GM18858 (cell line): ENCODE results near the gene SMYD3.
"Not testable (repeated sequence)": the region's sequence is repeated elsewhere in the genome, so short reads cannot be mapped to it uniquely, and the experiment has no call there.

Experiments used
- ATAC-seq: cut with Tn5 transposase; IDR thresholded peaks from one replicate; pipeline ENCODE4 v1.9.1; 2021; ENCODE audit not compliant: unreplicated experiment

SMYD3 gene

DNA sequence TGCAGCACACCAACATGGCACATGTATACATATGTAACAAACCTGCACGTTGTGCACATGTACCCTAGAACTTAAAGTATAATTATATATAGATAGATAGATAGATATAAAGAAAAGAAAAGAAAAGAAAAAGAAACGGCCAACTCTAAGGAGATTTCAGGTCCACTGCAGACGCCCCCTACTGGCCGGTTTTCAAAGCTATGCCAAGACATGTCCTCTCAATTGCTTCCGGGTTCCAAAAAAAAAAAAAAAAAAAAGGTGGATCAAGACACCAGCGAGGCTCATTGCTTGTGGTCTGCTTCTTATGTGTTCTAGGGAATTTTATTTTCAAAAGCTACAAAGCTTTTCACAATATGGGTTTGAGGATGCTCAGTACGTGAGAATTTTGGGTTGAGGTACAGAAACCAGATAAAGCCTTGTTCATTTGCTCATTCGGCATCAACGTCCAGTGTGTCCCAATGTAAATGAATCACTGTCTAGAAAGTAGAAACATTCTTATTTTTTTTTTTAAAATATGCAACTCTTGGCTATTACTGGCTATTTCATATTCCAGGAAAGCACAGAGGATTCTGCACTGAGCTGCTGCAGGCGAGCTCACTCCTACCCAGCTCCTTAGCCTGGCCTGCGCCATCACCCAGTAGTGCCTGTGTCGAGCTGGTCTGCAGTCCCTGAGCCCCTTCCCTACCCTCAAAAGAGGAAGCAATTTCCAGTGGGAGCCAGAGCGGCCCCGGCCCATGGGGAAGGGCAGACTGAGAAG lies 709.3 kb downstream of the SMYD3 start:
- ATAC-seq = no peak

DNA sequence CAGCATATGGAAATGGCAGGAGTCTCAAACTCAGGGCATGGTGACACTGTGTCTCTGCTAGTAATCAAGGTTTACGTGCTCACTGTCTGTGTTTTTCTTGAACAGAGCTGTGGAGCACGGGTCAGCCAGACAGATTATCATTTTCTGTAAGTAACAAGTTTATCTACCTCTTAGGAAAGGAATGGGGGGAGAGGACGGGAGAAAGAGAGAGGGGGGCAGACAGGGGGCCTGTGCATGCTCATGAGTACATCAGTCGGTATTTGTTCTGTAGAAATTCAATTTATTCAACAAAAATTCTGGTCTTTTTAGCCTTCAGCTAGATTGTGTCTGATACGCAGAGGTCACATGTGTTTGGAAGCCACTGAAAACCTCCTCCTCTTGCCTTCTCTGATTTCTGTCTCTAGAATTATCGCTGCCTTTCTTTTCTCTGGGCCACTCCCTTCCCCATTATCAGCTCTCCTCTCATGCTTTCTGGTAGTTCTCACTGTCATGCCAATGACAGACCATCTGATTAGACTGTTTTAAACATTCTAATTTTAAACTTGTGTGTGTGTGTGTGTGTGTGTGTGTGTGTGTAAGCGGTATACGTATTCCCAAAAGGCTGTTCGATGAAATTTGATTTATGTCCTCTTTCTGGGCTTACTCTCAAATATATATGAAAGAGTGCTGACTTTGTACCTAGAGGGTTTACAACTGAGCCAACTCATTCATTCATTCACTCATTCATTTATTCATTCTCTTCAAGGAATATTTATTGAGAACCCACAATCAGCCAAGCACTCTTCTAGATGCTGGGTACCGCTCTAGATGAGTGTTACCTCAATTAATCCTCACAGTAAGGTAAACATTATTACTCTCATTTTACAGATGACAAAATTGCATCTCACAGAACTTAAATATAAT lies 715.4 kb downstream of the SMYD3 start:
- ATAC-seq = no peak

DNA sequence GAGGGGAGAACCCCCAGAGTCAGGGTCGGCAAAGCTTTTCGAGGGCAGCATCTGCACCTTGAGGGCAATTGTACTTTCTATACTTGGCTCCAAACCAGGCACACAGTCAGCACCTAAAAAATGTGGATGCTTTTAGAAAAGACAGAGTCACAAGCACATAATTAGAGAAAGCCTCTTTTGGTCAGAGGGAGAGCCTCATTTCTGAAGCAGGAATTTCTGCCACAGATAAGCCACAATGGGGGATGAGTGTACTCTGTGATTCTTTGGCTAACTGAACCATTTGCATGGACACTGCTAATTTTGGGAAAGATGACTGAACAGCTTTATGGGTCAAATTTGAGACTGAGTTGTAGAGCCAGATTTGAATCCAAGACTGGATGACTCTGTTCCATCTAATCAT lies 716.6 kb downstream of the SMYD3 start:
- no peak for ATAC-seq

DNA sequence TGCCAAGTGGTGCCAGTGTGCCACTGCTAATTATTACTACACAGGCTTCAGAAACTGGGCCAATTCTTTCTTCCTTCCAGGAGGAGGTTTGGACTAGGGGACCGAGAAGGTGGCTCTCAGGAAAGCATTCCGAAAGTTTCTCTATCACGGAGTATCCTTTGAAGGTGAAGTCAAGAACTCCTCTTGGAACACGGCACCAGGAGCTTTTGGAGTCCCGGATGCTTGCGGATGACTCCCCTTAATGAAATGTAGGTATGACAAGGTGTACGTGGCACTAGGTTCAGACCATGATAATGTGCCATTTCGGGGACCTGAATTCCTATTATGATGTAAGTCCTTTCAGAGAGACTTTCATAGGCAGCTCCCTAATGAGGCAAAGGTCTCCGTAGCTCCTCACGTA lies 718.2 kb downstream of the SMYD3 start:
- no peak for ATAC-seq

DNA sequence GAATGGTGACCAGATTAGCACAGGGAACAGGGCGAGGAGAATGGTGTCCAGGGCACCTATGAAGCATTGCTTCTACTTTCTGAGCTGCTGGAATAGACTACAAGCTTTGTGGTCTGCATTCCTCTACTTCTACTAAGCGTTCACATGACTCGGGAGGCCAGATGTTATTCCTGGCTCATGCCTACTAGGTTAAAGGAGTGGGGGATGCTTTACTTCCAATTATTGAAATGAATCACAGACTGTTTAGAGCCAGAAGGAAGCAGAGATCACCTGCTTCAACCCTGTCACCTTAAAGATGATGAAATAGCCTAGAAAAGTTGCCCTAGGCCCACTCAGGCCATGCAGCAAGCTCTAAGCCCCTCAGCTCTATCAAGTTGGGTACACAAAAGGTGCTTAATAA lies 718.8 kb downstream of the SMYD3 start:
- no peak for ATAC-seq

DNA sequence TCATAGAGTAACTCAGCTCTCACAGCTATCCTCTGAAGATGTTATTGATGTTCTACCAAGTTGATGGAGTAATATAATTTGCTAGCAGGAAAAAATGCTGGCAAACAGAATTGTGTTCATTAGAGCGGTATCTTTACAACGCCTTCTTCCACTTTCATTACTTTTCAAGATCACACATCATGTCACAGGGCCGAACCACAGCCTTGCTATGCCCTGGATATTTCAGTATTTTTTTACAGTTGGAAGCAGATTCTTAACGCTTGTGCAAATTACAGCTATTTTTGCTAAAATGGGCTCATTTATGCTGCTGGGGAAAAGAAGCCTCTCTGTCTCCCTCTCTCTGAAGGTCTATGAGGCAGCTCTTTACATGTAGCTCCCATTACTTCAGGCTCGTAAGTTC lies 720.1 kb downstream of the SMYD3 start:
- ATAC-seq = no peak

DNA sequence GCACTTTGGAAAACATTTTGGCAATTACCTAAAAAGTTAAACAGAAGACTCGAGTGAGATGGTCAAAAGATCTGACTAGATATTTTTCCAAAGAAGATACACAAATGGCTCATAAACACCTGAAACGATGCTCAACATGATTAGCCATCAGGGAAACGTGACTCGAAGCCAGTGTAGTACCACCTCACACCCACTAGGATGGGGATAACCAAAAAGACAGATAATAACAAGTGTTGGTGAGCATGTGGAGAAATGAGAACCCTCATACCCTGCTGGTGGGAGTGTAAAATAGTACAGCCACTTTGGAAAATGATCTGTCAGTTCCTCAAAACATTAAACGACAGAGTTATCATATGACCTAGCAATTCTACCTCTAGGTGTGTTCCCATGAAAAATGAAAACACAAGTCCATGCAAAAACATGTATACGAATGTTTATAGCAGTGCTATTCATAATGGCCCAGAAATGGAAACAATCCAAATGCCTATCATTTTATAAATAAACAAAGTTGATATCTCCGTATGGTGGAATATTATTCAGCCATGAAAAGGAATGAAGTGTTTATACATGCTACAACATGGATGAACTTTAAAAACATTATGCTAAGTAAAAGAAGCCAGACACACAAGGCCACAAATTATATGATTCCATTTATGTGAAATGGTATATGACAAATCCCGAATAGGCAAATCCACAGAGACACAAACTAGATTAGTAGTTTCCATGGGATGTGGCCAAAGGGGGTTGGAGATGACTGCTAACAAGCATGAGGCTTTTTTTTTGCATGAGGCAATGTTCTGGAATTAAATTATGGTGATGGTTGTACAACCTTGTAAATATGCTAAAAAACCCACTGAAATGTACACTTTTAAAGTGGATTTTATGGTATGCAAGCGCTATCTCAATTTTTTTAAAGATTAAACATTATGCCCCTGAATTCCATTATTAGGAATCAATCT lies 727.0 kb downstream of the SMYD3 start:
- ATAC-seq = no peak

DNA sequence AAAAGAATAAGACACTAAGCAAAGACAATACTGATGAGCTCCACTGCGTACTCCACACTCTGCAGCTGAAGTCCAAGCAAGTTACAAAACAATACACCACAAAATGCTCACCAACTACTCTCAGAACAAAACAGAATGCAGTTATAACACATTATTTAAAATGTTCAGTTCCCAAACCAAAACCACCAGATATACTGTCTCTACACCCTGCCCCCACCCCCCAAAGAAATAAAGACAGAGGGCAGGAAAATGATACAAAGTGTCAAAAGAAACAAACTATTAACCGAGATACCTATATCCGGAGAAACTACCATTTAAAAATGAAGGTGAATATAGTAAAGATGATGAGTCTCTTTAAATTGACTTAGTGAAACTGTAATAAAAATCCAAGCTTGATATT lies 729.3 kb downstream of the SMYD3 start:
- ATAC-seq = no peak

DNA sequence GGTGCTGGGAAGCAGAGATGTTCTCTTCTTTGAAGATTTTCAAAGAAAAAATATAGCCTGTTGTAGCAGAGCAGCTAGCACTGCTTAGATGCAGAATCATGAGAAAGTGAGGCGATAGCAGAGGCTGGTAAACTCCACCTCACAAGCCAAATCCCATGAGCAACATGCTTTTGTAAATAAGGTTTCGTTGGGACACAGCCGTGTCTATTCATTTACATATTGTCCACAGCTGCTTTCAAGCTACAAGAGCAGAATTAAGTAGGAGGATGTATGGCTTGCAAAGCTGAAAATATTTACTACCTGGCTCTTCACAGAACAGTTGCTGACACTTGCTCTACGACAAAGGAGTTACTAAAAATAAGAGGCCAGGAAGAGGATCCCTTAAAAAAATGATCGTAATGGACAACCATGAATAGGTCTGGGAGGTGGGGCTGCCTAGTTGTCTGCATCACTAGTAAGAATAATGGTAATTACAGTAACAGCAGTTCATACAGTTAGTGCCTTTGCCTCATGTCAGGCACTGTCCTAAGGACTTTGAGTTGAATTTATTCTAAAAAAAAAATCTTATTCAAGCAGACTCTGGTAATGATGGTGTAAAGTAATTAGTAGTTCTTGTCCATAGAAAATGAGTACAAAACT lies 730.3 kb downstream of the SMYD3 start:
- ATAC-seq = no peak

DNA sequence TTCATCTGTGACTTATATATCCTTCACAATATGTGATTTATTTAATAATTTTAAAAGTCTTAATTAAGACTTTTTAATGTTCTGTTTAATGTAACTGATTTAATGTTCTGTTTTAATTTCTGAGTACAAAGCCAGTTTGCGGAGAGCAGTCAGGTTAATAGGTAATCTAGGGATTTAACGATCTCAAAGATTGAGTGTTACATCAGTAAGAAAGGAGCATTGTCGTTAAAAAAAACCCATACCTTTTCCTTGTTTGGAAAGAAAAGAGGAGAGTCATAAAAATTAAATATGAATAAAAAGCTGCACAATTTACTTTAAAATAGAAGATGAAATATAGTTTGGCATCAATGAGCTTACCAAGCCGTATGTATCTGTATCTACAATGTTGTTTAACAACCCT lies 730.9 kb downstream of the SMYD3 start:
- ATAC-seq = no peak

DNA sequence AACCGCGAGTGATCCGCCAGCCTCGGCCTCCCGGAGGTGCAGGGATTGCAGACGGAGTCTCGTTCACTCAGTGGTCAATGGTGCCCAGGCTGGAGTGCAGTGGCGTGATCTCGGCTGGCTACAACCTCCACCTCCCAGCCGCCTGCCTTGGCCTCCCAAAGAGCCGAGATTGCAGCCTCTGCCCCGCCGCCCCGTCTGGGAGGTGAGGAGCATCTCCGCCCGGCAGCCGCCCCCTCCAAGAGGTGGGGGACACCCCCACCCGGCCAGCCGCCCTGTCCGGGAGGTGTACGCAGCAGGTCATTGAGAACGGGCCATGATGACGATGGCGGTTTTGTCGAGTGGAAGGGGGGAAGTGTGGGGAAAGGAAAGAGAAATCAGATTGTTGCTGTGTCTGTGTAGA lies 732.1 kb downstream of the SMYD3 start:
- ATAC-seq = not testable (repeated sequence)

DNA sequence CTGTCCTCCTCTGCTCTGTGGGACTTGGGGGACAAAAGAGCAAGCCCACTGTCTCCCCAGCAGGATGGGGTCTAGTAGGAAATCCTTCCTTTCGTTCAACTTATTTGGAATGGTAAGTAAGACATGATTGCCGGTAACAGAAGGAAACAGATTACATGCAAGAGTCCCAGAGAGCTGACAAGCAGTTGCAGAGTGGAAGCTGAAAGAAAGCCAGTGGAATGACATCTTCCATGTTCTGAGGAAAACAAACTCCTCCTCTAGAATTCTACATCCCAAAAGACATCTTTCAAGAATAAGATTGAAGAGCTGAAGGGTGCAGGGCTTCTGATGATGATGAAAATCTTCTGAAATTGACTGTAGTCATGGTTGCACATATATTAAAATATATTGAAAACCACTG lies 732.9 kb downstream of the SMYD3 start:
- no peak for ATAC-seq

DNA sequence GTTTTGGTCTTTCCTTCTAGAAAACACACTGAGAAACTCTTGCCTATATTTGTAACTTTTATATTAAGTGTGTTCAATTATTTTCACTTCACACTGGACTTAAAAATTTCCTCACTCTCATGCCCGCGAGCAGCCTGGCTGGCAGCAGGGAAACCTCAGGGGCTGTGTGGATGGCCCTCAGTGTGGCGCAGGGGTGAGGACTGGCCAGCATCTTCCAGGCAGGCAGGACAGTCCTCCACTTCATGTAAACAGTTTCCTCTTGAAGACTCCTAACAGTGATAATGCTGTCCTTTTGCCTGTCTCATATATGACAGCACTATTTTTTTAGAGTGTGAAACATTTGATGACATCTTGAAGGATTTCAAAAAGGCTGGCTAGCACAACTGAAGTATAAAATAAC lies 733.7 kb downstream of the SMYD3 start:
- ATAC-seq = no peak

DNA sequence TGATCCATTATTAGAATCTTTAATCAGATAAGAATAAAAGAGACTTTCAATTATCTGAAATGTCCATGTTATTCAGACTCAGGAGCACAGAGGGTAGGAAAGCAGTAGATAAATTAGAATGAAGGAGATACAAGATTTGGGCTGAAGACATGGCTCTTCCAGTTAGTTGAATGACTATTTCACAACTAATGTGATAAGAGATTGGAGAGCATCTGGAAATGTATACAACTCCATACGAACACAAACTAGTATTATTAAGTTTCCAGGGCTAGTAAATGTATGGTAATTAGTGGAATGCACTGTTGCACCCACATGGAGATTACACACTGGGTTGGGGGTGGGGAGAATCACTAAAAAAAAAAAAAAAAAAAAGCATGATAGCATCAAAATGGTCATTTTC lies 734.3 kb downstream of the SMYD3 start:
- no peak for ATAC-seq

DNA sequence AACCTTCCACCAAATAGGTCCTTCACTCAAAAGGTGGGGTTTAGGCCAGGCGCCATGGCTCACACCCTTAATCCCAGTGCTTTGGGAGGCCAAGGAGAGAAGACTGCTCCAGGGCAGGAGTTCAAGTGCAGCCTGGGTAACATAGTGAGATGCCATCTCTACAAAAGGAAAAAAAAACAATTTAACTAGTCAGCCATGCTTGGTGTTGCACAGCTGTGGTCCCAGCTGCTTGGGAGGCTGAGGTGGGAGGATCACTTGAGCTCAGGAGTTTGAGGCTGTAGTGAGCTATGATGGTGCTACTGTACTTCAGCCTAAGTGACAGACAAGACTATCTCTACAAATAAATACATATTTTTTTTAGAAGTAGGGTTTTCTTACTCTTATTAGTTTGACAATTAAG lies 734.8 kb downstream of the SMYD3 start:
- ATAC-seq = no peak

DNA sequence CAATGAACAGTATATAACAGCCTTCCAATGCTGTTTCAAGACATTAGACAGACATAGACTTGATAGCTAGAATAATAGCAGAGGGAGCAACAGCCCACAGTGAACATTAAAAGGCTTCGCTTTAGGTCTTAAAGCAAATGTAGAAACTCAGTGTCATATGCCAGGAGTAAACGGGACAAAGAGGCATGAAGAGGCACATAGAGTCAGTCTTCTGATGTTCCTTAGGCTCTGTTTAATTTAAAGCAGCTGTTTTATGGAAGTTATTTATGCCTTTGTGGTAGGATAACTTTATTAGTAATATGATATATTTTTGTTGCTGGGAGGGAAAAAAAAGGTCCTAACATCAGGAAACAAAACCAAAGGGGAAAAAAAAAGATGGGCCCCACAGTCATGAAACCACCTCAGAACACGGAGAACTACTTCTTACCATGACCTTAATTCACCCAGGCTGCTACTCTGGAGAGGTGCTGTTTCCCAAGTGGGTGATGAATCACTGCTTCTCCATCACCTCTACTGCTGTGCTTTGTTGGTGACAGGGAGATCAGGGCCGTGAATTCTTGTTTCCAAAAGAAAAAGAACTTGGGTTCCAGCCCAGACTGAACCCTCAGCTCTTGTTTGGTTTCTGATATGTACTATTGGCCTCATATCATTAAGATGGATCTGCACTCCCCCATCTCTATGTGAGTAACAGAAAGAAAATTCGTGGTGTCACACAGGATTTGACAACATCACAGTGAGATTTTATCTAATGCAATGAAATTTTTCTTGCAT lies 735.4 kb downstream of the SMYD3 start:
- ATAC-seq = no peak

DNA sequence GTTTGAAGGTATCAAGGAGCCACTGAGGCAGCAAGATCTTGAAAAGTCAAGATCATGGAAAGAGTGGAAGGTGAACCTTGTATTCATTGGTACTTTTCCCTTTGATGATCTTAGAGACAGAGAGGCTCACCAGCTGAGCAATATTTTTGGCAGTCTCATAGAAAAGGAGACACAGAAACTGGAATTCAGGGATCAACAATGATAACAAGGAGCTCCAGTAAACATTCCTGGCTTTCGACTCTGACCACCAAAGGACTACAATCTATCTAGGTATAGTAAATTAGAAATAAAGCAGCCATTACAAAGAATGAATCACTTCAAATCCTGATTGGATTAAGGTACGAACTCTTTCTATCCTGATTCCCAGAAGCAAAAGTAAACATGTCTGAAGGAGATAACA lies 736.9 kb downstream of the SMYD3 start:
- no peak for ATAC-seq

DNA sequence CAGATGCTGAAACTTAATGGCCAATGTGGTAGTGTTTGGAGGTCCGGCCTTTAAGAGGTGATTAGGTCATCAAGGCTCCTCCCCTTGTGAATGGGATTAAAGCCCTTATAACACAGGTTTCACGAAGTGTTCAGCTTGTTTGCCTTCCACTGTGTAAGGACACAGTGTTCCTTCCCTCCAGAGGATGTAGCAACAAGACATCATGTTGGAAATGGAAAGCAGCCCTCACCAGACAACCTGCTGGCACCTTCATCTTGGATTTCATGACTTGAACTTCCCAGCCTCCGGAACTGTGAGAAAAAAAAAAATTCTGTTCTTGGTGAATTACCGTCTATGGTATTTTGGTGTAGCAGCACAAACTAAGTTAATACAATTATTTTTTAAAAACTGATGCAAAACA lies 738.5 kb downstream of the SMYD3 start:
- no peak for ATAC-seq

DNA sequence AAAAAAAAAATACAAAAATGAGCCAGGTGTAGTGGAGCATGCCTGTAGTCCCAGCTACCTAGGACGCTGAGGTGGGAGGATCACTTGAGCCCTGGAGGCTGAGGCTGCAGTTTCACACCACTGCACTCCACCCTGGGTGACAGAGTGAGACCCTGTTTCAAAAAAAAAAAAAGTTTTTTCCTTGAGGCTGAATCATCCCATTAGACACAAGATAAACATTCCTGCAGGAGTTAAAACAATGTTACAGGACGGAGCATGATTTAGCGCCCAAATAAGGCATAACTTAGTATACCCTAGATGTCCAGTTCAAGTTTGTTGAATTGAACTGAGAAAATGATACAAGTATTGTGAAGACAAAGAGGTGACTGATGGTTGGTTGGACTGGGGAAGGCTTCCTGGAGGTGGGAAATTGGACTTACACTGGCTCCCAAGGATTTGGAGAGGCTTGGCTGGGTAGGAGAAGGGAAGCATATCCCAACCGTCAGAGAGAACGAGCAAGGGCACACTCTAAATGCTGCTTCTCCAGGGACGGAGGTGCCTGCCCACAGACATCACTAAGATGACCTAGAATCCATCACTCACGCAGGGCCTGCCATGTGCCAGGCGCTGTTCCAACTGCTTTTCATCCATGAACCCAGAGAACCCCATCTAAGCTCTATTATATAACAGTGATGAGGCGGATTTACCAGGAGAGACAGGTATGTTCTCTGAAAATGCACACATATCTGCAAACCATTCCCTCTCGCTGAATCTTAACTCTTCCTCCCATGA lies 741.7 kb downstream of the SMYD3 start:
- no peak for ATAC-seq
